Activated CD8-positive, alpha-beta memory T cell treated with anti-CD3 and anti-CD28 coated beads for 48 hours (primary cell): Measurements from ENCODE around the gene LCN15.
"Not testable (repeated sequence)": the region's sequence is repeated elsewhere in the genome, so short reads cannot be mapped to it uniquely, and the experiment has no call there.

Source experiments
- DNase-seq, 3 experiments: peaks; one replicate each; pipeline ENCODE4 v3.0.0-alpha.2; 2020; ENCODE audit warnings: low read depth in 2 of 3, low spot score in 2 of 3

LCN15 gene

GRCh38 chr9:136756134-136756438 lies 8.2 kb downstream of the LCN15 start:
- DNase-seq = no peak

GRCh38 chr9:136755302-136756133 lies 8.8 kb downstream of the LCN15 start:
- DNase-seq = not testable (repeated sequence)

GRCh38 chr9:136754626-136755301 lies 9.6 kb downstream of the LCN15 start:
- no peak for DNase-seq

GRCh38 chr9:136754059-136754572 lies 10.2 kb downstream of the LCN15 start:
- no peak for DNase-seq

- DNase-seq = no peak
Measured at GRCh38 chr9:136753371-136754058, 10.8 kb downstream of the LCN15 start.

- no peak for DNase-seq
Measured at GRCh38 chr9:136751814-136752213, 12.5 kb downstream of the LCN15 start.

- no peak for DNase-seq
Measured at GRCh38 chr9:136751244-136751643, 13.1 kb downstream of the LCN15 start.

GRCh38 chr9:136750526-136750925 lies 13.8 kb downstream of the LCN15 start:
- no peak for DNase-seq

- DNase-seq = no peak
Measured at GRCh38 chr9:136748666-136749611, 15.4 kb downstream of the LCN15 start.

GRCh38 chr9:136748201-136748600 lies 16.1 kb downstream of the LCN15 start, which contains the start of gene LCN6:
LCN6 (minus strand) TSS chr9:136748525; CDS start chr9:136748483, 42 bp downstream.
- no peak for DNase-seq

- no peak for DNase-seq
Measured at GRCh38 chr9:136747161-136748060, 16.9 kb downstream of the LCN15 start.

GRCh38 chr9:136746621-136747020 lies 17.7 kb downstream of the LCN15 start:
- DNase-seq = no peak

- DNase-seq = no peak
Measured at GRCh38 chr9:136746155-136746490, 18.2 kb downstream of the LCN15 start.

- DNase-seq = no peak
Measured at GRCh38 chr9:136745389-136746154, 18.7 kb downstream of the LCN15 start.

GRCh38 chr9:136744773-136745172 lies 19.5 kb downstream of the LCN15 start:
- no peak for DNase-seq

- no peak for DNase-seq
Measured at GRCh38 chr9:136743639-136744211, 20.6 kb downstream of the LCN15 start.

GRCh38 chr9:136742591-136743391 lies 21.5 kb downstream of the LCN15 start, which contains the start of gene LCN10:
LCN10 (minus strand) TSS chr9:136742940; CDS start chr9:136742903, 37 bp downstream.
- no peak for DNase-seq
